Mucosa of rectum (tissue), 2 donors: ENCODE data around the gene PDPK1.

Experiments used
- H3K27ac ChIP-seq, 2 donors: one replicate each; pipeline ENCODE4 v1.7.0; 2013; ENCODE audit warnings: inconsistent platforms in 2 of 2, low read depth in 2 of 2, low read length in 2 of 2
- H3K27me3 ChIP-seq, 2 donors: one replicate each; pipeline ENCODE4 v1.7.0; 2013; ENCODE audit warnings: low read length in 2 of 2; ENCODE audit not compliant: control insufficient read depth in 2 of 2, insufficient read depth in 2 of 2
- H3K36me3 ChIP-seq, 2 donors: one replicate each; pipeline ENCODE4 v1.7.0; 2013; ENCODE audit warnings: low read length in 2 of 2; ENCODE audit not compliant: control insufficient read depth in 2 of 2, insufficient read depth in 2 of 2
- H3K4me1 ChIP-seq, 2 donors: one replicate each; pipeline ENCODE4 v1.7.0; 2013; ENCODE audit warnings: low read length in 2 of 2, mild to moderate bottlenecking in 1 of 2; ENCODE audit not compliant: control insufficient read depth in 2 of 2, insufficient read depth in 2 of 2
- H3K4me3 ChIP-seq, 2 donors: one replicate each; pipeline ENCODE4 v1.7.0; 2013; ENCODE audit warnings: low read length in 2 of 2
- H3K9ac ChIP-seq, 2 donors: one replicate each; pipeline ENCODE4 v1.7.0; 2013; ENCODE audit warnings: low read length in 2 of 2, low read depth in 1 of 2, mild to moderate bottlenecking in 1 of 2
- H3K9me3 ChIP-seq, 2 donors: one replicate each; pipeline ENCODE4 v1.7.0; 2013; ENCODE audit warnings: low read length in 2 of 2; ENCODE audit not compliant: control insufficient read depth in 2 of 2
- donor health status: healthy.
- donor health status: Normal muscosa, but diverticular disease.

PDPK1 gene

GRCh38 chr16:2515180-2515851, 22.5 kb upstream of the PDPK1 start:
- H3K4me1 ChIP-seq = peaks cover 57 to 58% of the 10 kb centered on the region in 2 donors
- H3K27me3 ChIP-seq = no peaks in the 10 kb centered on the region
- no peaks in the 10 kb centered on the region for H3K9me3 ChIP-seq
- peak overlapping the region; percentile 97 to 98 for H3K27ac ChIP-seq
- H3K9ac ChIP-seq = peak overlapping the region; percentile 85 to 95
- H3K4me3 ChIP-seq = peak overlapping the region; percentile 83 to 90
- H3K36me3 ChIP-seq = peaks cover 0 to 5% of the 10 kb centered on the region in 2 donors

GRCh38 chr16:2516391-2517240, 21.2 kb upstream of the PDPK1 start:
- H3K9ac ChIP-seq = peak overlapping the region in 1 of 2 donors; percentile 51
- H3K4me1 ChIP-seq = peaks cover 60 to 63% of the 10 kb centered on the region in 2 donors
- peaks cover 0 to 7% of the 10 kb centered on the region in 2 donors for H3K36me3 ChIP-seq
- H3K9me3 ChIP-seq = no peaks in the 10 kb centered on the region
- peak overlapping the region; percentile 6 to 20 for H3K4me3 ChIP-seq
- H3K27ac ChIP-seq = peak overlapping the region; percentile 97 to 98
- H3K27me3 ChIP-seq = no peaks in the 10 kb centered on the region

- Histone ChIP-seq H3K9me3 (no peaks in the 10 kb centered on the region), H3K27ac (peak overlapping the region; percentile 22 to 80), H3K9ac (no peak overlapping the region), H3K4me1 (peaks cover 56 to 60% of the 10 kb centered on the region in 2 donors), H3K27me3 (no peaks in the 10 kb centered on the region), H3K36me3 (peaks cover 0 to 7% of the 10 kb centered on the region in 2 donors), H3K4me3 (peak overlapping the region in 1 of 2 donors; percentile 7)
These were observed 19.7 kb upstream of the PDPK1 start for GRCh38 chr16:2517954-2518605.

- H3K9ac ChIP-seq = peak overlapping the region in 1 of 2 donors; percentile 46
- H3K4me3 ChIP-seq = peak overlapping the region in 1 of 2 donors; percentile 30
These were observed 18.8 kb upstream of the PDPK1 start for GRCh38 chr16:2518823-2519710.

GRCh38 chr16:2519711-2520080, 18.1 kb upstream of the PDPK1 start:
- H3K27me3 ChIP-seq = no peaks in the 10 kb centered on the region
- peak overlapping the region in 1 of 2 donors; percentile 46 for H3K9ac ChIP-seq
- peaks cover 12 to 13% of the 10 kb centered on the region in 2 donors for H3K36me3 ChIP-seq
- H3K27ac ChIP-seq = peak overlapping the region; percentile 69 to 80
- H3K4me3 ChIP-seq = peak overlapping the region in 1 of 2 donors; percentile 30
- no peaks in the 10 kb centered on the region for H3K9me3 ChIP-seq
- H3K4me1 ChIP-seq = peaks cover 65 to 66% of the 10 kb centered on the region in 2 donors

More at GRCh38 chr16:2518823-2519710, 18.8 kb upstream of the PDPK1 start:
- Histone ChIP-seq H3K4me1 (peaks cover 59 to 62% of the 10 kb centered on the region in 2 donors), H3K27ac (peak overlapping the region; percentile 69 to 80), H3K27me3 (no peaks in the 10 kb centered on the region), H3K9me3 (no peaks in the 10 kb centered on the region), H3K36me3 (peaks cover 6 to 13% of the 10 kb centered on the region in 2 donors)

GRCh38 chr16:2520097-2520783, 17.6 kb upstream of the PDPK1 start, which contains the start of gene AMDHD2:
Gene AMDHD2, plus strand, starts transcription at chr16:2520371. Its CDS starts 88 bp downstream, at chr16:2520459.
- Histone ChIP-seq H3K36me3 (peaks cover 13% of the 10 kb centered on the region in 2 donors), H3K9me3 (no peaks in the 10 kb centered on the region), H3K27me3 (no peaks in the 10 kb centered on the region), H3K27ac (peak within 1 kb of the TSS; percentile 69 to 80), H3K9ac (peak within 1 kb of the TSS; percentile 68 to 71), H3K4me3 (peak within 1 kb of the TSS; percentile 69 to 72), H3K4me1 (peaks cover 62 to 63% of the 10 kb centered on the region in 2 donors)

- Histone ChIP-seq H3K4me1 (peaks cover 55 to 56% of the 10 kb centered on the region in 2 donors), H3K27me3 (no peaks in the 10 kb centered on the region), H3K36me3 (peaks cover 15% of the 10 kb centered on the region in 2 donors), H3K4me3 (peak overlapping the region; percentile 69 to 72), H3K9me3 (no peaks in the 10 kb centered on the region), H3K27ac (peak overlapping the region in 1 of 2 donors; percentile 67), H3K9ac (peak overlapping the region; percentile 68 to 71)
These were observed 16.9 kb upstream of the PDPK1 start for GRCh38 chr16:2520784-2521531.

- Histone ChIP-seq H3K4me3 (no peak overlapping the region), H3K4me1 (peaks cover 28 to 29% of the 10 kb centered on the region in 2 donors), H3K27ac (peak overlapping the region in 1 of 2 donors; percentile 32), H3K9me3 (no peaks in the 10 kb centered on the region), H3K36me3 (peaks cover 27 to 33% of the 10 kb centered on the region in 2 donors), H3K27me3 (no peaks in the 10 kb centered on the region), H3K9ac (no peak overlapping the region)
These were observed 14.0 kb upstream of the PDPK1 start for GRCh38 chr16:2523801-2524231.
